GM10266 (cell line): ENCODE results near the gene KIF14.

ENCODE experiments used
- DNase-seq: peaks from one replicate; pipeline ENCODE4 v3.0.0; 2012; ENCODE audit errors: extremely low spot score
- TF ChIP-seq, protein P1 (sequence below): IDR thresholded peaks from 2 replicates; pipeline ENCODE4 v1.5.1; 2012; ENCODE audit warnings: mild to moderate bottlenecking, low read depth; ENCODE audit not compliant: control insufficient read depth, insufficient read depth; ENCODE audit errors: missing control alignments

Gene KIF14

DNA sequence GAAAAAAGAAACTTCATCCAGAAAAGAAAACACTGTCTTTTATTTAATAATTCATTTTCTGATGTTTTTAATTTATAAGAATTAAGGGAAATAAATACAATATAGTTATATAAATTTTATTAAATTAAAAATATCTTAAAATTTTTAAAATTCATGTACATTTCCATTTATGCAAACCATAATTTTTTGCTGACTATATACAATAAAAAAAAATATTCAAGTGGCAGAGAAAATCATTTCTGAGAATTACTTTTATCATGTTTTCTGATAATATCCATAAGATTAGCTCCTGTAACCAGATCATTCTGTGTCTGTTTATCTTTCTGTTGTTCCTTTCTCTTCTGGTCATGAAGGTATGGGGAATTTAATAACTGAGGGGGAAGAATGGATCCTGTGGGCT is 23.5 kb upstream of the KIF14 start:
- DNase-seq: no peak
- TF ChIP-seq, protein P1, sequence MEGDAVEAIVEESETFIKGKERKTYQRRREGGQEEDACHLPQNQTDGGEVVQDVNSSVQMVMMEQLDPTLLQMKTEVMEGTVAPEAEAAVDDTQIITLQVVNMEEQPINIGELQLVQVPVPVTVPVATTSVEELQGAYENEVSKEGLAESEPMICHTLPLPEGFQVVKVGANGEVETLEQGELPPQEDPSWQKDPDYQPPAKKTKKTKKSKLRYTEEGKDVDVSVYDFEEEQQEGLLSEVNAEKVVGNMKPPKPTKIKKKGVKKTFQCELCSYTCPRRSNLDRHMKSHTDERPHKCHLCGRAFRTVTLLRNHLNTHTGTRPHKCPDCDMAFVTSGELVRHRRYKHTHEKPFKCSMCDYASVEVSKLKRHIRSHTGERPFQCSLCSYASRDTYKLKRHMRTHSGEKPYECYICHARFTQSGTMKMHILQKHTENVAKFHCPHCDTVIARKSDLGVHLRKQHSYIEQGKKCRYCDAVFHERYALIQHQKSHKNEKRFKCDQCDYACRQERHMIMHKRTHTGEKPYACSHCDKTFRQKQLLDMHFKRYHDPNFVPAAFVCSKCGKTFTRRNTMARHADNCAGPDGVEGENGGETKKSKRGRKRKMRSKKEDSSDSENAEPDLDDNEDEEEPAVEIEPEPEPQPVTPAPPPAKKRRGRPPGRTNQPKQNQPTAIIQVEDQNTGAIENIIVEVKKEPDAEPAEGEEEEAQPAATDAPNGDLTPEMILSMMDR: no peak

DNA sequence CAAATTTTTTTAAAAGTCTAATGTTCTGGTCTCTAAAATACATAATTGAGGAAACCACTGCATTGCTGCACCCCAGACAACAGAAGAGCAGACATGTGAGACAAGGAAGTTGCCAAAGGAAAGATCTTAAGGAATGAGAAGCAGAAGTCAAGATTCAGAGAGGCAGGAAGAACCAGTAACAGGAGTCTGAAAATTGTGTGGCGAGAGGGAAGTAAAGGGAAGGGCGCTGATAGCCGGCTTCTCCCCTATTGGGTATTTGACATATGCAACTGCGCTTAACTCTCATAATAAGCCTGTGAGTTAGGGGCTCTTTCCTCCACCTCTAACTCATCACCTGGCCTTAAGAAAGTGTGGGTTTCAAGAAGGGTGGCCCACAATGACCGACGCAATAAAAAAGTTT is 21.9 kb upstream of the KIF14 start:
- DNase-seq: no peak
- TF ChIP-seq, protein P1: no peak

DNA sequence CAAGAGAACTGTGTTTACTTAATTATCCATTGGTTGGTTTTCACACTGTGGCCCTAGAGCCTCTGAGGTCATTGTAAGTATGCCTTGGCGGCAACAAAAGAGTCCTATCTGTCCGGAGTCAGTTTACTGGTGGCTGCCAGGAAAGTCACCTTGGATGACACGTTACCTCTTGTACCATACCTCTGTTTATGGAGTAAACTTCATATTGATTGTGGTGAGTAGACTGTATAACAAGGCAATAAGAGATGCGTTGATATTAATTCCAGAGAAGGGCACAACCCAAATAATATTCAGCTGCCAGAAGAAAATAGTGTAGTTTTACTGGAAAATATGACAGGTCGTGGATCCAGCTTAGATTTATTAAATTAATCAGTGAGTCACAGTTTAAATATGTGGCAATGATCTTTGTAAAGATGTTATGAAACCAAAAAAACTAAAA is 20.4 kb upstream of the KIF14 start:
- TF ChIP-seq, protein P1: no peak
- DNase-seq: no peak

DNA sequence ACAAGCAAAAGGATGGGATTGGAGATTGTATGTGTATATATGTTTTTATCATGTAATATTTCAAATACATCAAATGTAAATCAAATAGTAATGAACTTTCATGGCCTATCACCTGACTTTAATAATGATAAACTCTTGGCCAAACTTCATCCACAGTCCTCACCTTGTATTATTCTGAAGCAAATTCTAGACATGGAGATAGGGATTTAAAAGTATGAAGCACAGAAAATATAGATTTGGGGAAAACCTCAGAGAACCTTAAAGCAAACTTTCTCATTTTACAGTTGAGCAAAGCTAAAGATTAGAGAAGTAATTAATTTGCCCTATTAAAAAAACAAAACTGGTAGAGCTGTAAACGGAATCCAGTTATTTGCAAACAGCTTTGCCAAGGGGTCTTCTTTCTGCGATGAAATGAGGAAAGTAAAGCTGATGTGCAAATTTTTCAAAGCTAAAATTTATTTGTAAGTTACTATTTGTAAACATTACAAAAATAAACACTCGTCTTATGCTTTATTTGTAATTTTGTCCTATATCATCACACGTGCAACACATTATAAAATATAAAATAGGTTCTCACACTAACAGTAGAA is 19.9 kb upstream of the KIF14 start:
- TF ChIP-seq, protein P1: no peak
- no peak for DNase-seq

DNA sequence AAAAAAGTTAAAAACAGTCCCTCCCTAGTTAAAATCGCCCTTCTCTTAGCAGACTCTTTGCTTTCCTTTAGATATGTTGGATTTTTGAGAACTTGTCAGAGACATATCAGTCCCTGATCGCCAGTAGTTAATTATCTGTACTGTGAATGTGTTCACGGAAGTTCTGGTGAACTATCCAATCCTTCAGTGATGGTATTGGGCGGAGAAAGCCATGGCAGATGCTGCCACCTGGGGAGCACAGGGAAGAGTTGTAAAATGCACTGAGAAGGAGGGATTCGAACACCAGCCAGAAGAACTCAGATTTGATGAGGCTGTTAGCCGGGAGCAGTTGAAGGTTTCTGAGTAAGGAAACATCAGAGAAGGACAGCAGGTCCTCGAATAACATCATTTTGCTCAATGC is 17.5 kb upstream of the KIF14 start:
- DNase-seq: no peak
- TF ChIP-seq, protein P1: peak; percentile 4

DNA sequence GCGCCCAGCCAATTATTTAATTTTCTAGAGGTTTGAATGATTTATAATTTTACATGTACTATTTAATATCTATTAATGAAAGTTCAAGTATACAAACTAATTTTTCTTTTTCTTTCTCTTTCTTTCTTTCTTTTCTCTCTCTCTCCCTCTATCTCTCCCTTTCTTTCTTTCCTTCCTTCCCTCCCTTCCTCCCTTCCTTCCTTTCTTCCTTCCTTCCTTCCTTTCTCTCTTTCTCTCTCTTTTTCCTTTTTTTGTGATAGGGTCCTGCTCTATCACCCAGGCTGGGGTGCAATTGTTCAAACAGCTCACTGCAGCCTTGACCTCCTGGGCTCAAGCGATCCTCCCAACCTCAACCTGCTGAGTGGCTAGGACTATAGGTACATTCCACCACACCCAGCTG is 16.1 kb upstream of the KIF14 start:
- no peak for DNase-seq
- TF ChIP-seq, protein P1: no peak

DNA sequence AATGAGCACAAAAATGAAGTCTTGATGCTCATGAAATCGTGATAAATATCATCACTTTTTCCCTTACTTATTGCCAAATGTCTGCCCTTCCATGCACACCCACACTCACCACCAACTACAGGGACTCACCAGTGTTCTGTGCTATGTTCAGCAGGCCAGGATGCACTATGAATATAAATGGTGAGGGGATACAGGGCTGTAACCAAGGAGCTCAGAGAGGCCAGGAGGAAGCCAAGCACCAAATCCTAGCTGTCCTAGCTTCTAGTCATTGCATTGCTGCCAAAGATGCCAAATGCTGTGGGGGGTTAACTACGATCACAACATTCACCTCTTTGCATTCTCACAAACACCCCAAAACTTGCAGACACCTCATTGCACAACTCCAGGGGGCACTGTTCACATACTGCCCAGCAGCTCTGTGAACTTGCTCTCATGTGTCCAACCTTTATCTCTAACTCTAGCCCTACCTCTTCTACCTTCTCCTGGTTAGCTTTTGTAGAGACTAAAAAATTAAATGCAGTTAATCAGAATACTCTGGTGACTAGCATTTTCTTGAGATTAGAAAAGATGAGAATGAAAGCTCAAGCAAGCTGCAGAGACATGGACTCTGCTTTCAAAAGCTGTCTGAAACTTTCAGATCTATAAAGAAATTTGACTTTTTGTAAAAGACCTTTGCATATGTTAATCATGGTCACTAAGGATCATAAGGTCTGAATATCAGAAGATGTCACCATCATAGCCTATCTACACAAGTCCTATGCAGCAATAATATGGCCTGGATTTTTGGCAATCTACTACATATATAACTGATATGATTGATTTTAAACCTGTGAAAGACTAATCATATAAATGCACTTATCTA is 13.9 kb upstream of the KIF14 start:
- DNase-seq: no peak
- TF ChIP-seq, protein P1: peak; percentile 30
